CD4-positive, alpha-beta T cell treated with Interleukin-17A for 1 hour (primary cell): ENCODE results near the gene DNAJB13.
A peak's percentile ranks its signal among the peaks of the same experiment; 100 is the strongest.

Experiments
- DNase-seq: peaks from one replicate; pipeline ENCODE4 v3.0.0-alpha.2; 2020

DNAJB13 gene

DNA sequence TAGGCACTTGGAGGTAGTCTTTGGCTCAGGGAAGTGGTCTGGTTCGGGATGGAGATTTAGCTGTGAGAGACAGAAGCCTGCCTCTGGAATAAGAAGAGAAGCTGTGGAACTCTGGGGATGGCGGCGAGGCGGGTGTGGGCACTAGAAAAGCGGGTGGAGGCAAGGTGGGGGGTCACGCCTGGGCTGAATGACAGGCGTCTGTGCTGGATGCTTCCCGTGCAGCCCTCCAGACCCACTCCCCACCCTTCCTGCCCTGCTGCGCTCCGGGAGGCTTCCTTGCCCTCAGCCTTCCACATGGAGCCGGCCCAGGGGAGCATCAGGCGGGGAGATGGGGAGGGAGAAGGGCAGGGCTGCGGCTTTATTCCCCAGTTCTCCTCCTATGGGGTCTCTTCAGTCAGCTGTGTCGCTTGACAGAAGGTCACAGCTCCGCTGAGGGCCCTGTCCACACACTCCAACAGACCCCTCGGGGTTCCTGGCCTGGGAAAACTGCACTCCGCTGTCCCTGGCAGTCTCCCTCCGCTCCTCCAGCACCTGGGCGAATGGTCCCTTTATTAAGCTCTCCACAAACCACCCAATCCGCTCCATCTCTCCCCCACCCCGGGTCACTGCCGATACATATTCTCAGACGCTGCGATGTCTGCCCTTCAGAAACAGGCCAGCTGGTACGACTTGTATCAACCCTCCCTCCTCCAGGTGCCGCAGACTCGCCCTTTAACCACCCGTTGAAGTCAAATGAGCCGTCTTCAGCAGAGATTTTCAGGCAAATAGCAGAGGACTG is 6.2 kb downstream of the DNAJB13 start:
- DNase-seq = no peak

DNA sequence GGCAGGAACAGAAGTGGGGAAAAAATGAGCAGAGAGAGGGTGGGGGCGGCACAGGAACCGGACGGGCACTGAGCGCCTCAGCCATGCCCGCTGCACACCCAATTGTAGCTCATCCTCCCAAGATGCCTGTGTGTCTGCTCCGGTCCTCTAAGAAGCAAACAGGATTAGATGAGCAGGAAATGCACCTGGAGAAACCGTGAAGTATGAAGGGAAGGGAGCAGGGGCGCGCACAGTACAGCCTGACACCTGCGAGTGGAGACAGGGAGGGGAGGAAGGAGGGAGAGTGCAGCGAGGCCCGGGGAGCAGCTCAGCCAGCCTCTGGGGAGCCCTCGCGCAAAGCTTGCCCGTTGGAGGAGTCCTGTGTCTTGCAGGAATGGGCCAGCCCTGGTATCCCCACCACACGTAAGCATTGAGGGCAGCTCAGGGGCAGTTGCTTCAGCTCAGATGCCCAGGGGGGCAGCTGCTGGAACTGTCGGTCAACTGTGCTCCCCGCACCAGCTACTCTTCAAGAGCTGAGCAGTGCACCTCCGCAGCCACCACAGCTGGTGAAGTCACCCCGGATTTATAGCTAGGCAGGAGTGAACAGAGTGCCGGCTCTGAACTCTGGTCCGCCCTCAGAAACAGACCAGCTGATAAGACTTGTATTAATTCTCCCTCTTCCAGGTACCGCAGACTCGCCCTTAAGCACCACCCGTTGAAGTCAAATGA is 7.0 kb downstream of the DNAJB13 start:
- DNase-seq = no peak

DNA sequence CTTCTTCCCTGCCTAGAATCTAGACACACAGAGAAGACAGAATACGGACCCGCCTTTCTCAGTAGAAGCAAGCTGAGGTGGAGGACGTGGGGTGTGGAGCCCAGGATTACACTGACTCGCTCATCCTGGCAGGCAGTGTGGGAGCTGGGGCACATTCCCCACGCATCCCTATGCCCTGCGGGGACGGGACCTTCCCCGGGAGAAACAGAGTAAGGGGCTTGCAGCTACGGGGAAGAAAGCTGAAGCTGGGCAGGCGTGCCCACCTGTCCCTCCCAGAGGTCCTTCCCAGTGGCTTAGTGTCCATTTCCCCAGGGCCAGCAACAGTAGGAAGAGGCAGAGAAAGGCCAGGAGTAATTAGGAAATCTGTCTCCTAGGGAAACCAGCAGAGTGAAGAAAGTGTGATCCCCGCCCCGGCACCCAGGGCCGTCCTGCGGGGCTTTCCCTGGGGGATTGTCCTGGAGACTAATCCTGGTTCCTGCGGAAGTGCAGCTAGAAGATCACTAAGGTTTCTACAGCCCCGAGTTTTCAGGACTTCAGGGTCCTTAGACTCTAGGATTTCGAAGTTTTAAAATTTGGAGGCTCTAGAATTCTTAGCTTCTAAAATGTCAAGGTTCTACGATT is 7.8 kb downstream of the DNAJB13 start:
- no peak for DNase-seq

DNA sequence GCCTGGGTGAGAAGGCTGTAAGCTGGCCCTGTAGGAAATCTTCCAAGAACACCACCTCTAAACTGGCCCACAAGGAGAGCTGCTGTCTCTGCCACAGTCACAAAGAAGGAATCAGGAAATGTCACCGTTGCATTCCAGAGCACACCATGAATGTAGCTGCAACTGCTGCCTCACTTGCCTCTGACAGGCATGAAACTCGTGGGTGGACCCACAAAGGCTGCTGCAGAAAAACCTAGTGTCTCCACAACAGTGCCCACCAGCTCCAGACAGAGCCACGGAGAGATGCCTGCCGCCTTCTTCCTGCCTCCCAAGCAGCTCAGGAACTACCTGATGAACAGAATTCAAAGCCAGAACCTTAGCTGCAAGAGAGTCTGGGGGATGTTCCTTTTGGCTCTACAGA is 10.5 kb downstream of the DNAJB13 start:
- DNase-seq = no peak

DNA sequence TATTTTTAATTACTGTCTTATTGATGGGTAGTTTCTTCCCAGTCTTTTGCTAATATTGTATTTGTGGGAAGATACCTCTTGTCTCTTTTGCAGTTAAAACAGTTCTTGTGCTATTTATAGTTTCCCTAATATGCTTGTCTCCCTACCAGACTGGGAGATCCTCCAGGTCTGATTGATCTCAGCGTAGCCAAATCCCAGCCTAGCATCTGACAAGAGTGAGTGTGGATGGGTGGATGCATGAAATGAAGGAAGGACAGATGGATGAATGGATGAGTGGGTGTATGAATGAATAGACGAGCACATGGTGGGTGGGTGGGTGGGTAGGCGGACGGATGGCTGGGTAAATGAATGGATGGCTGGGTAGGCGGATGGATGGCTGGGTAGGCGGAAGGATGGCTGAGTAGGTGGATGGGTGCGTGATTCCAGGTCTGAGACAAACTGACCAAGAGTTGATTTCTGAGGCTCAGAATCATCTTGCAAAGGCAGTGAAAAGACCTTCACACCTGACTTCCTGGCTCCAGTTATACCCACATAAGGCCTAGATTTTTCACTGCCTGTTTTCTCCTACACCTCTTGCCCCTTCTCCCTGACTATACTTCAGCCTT is 11.4 kb downstream of the DNAJB13 start:
- DNase-seq = no peak

DNA sequence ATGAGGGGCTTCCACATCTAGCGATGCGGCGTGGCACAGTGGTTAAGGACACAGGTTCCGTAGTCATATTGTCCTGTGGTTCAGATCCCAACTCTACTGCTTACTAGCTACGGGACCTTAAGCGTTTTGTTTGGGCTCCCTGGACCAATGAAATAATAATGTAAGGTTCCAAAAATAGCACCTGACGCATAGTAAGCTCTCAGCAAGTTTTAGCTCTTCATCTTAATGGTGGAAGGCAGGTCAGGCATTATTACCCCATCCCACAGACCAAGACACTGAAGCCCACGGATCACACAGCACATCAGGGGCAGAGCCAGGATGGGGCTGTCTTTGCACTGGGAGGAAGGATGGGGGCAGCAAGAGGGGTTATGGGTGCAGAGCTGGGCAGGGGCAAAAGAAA is 13.0 kb downstream of the DNAJB13 start:
- no peak for DNase-seq

DNA sequence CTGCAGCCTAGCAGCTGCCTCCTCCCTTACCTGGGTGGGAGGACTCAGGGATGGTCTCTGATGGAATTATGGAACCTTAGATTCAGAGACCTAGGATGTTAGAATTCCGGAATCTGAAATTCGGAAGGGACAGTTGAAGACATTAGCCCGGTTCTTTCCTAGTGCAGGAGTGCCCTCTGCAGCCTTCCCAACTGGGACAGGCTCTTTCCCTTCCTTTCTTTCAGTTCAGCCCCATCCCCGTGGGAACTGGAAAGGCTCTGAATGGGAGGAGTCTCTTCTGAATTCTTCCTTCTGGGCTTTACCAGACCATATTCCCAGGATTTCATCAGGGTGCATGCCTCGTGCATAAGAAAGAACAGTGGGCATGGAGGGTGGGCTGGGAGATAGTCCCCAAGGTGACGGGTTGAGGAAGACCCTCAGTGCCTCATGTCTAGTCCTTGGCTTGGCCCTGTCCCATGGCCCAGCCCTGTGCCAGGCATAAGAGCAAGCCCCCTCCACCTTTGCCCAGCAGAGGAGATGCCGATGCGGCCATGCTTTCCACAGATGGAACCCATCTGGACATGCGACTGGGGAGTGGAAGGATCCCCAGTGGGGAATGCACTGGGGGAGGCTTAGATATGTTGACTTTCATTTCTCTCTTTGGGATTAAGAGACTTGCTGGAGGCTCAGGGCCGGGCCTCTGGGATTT is 14.4 kb downstream of the DNAJB13 start:
- no peak for DNase-seq

DNA sequence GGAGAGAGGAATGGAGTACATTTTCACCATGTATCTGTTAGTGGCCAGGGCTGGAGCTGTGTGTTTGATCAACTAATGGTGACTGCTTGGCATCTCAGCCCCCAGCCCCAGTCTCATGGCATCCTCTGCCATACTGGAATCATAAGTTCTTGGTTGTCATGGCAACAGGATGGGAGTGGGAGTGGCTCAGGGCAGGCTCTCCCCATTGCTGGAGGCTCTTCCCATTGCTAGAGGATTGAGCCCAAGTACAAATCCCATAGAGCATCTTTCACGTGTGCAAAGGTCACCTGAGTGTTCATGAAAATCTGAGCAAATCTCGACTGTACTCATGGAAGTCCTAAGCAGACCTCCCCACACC is 14.9 kb downstream of the DNAJB13 start:
- no peak for DNase-seq

DNA sequence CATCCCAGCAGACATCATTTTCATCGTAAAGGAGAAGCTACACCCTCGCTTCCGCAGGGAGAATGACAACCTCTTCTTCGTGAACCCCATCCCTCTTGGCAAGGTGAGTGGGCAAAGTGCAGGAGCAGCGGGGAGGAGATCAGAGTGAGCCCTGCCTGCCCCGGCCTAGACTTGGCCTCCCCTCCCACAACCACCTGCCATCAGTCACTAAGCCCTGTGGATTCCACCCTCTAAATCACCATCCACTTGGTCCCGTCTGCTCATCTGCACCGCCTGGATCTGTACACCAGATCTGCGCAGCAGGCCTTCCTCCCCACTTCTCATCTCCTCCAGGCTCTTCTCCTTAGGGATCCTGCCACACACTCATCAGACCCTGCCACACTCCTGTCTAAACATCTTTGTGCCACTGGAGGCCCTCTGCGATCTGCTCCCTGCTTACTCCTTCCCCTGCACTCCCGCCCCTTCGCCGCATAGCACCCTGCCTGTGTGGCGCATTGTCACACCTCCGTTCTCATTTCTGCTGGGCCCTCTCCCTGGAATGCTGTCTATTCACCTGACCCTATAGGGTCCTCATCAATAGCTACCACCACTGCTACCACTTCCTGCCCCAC is 17.6 kb downstream of the DNAJB13 start:
- DNase-seq = no peak

DNA sequence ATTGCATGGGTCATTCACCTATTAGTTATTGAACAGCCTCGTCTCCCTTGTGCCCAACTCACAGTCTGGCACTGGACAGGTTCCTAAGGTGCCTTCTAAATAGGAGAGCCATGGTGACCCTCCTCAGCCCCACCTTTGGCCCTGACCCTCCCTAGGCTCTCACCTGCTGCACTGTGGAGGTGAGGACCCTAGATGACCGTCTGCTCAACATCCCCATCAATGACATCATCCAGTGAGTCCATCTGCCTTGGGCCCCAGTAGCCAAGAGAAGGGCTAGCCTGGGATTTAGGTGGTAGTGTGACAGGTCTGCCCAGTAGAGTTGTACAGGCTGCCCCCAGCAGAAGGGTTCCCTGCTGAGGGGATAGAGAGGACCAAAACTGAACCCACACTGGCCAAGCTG is 18.3 kb downstream of the DNAJB13 start:
- DNase-seq = peak; percentile 33

DNA sequence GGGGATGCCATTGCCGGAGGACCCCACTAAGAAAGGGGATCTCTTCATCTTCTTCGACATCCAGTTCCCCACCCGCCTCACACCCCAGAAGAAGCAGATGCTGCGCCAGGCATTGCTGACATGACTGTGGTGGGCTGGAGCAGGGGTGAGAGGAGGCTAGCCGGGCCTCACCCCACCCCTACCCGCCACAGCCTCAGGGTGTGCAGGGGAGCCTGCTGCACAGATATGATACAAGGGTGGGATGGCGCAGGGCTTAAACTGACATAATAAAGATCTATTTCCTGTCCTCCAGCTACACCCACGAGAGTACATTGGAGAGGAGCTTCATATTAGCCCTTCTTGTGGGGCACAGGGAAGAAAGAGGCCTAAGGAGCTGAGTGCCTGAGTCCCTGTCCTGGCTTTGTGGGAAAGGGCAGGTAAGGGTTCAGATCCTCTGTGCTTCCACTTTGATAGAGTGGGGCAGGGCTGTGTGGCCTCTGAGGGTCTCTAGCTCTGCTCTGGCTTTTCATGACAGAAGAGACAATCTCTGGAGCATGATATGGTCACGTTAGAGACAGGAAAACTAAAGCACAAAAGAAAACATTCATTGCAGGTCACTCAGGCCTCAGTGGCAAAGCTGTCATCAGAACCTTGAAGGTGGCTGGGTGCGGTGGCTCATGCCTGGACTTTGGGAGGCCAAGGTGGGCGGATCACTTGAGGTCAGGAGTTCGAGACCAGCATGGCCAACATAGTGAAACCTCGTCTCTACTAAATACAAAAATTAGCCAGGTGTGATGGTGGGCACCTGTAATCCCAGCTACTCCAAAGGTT is 19.4 kb downstream of the DNAJB13 start:
- DNase-seq = peak; percentile 65

DNA sequence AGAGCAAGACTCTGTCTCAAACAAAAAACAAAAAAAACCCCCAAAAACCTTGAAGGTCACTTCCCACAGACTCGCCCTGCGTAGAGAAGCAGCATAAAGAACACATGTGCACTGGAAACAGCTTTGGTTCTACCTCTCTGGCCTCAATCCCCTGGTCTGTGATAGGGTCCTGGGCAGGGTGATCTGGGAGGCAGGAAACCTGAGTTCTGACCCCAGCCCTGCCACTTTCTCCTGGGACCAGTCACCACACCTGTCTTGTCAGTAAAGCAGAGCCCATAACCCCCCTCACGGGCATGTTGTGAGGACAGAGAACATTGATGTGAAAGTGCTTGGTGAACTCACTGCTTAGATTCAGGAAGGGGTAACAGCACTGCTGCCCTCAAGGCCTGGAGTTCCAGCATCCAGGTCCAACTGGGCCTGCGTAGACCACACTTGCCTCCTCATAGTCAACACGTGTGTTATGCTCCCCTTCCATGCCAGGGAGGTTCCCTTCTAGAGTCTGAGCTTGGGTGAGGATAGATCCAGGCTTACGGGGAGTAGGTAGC is 20.4 kb downstream of the DNAJB13 start:
- peak; percentile 53 for DNase-seq

DNA sequence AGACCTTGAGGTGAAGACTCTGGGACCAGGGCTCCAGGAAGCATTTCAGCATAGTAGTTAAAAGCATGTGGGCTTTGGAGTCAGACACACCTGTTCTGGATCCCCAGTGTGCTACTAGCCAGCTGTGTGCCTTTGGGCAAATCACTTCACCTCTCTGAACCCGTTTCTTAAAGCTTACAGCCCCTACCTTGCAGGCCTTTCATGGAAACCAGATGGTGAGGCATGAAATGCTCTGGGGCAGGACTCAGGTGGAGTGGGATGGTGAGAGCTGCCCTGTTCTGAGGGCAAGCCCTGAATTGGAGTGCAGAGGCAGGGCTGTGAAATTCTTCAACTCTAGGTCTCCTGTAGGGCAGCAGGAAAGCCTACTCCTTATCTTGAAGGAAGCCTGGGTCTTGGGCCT is 21.4 kb downstream of the DNAJB13 start:
- DNase-seq = peak; percentile 44

DNA sequence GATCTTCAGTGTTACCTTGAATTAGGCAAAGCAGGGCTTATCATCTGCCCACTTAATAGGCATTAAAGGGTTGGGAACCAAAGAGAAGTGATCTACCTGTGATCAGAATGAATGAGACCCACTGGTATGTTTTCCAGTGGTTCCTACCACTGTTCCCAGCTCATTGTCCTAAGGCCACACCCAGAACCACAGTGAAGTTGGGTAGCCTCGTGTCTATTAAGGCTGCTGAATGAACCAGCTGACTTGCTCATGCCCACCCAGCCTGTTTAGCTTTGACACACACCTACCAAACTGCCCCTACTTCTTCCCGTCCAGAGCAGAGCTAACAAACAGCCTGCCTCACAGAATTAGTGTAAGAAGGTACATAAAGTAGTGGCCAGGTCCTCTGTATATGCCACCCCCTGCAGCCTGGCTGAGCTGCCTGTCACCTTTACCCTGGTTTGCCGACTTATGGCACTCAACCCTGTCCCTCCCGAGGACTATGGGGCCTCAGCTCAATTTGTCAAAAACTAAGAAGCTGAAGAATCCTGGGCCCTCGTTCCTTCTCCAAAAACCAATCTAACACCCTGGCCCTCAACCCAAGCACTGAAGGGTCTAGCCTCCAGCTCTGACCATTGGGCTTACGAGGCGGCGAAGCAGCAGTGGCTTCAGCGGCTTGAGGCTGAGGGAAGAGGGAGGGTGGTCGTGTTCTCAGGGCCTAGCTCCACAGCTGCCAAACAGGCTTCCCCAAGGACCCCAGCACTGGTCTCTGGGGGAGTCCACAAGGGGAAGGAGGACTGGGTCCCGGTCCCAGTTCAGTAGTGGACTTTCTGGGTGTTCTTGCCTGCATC is 22.0 kb downstream of the DNAJB13 start:
- peak; percentile 42 for DNase-seq

DNA sequence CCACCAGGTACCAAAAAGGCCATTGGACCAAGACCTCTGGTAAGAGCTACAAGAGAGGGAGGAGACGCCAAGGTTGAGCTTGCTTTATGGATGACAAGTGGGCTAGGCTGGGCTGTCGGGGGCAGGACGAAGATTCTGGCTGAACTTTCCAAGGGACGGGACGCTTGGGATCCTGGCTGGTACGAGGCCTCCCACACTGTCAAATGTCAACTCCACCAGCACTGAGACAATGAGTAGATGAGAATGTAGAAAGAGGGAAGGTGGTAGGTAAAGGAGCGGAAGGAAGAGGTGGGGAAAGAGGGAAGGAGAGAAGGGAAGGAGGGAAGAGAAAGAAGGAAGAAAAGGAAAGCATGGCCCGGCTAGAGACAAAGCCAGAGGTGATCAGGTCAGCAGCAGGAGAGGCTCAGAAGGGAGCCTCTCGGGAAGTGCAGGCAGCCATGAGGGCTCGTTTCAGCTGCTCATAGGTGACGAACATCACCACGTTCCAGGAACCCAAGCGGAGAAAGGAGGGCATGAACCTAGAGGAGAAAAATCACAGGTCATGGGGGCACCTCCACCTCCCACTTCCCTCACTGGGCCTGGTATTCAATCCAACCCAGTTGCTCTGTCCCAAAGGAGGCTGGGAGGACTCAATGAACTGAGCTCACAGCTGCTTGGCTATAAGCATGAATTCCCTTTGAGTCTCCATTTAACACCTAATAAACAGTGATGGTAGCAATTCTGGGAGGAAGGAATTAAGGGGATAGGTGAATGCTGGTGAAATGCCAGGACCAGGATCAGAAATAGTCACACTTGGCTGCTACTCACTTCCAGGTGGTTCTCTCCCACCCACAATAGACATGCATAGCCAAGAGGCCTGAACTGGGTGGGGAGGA is 24.0 kb downstream of the DNAJB13 start:
- peak; percentile 34 for DNase-seq

DNA sequence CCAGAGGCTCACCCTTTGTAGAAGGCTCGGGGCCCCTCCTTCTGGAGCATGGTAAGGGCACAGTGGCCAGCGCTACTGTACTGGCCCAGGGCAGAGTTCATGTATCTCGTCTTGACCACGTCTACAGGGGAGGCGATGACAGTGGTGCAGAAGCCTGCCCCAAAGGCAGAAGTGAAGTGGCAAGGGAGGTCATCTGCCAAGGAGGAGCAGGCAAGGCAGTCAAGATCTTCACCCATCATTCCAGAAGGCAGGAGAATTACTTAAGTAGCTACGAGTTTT is 24.6 kb downstream of the DNAJB13 start:
- DNase-seq = no peak

DNA sequence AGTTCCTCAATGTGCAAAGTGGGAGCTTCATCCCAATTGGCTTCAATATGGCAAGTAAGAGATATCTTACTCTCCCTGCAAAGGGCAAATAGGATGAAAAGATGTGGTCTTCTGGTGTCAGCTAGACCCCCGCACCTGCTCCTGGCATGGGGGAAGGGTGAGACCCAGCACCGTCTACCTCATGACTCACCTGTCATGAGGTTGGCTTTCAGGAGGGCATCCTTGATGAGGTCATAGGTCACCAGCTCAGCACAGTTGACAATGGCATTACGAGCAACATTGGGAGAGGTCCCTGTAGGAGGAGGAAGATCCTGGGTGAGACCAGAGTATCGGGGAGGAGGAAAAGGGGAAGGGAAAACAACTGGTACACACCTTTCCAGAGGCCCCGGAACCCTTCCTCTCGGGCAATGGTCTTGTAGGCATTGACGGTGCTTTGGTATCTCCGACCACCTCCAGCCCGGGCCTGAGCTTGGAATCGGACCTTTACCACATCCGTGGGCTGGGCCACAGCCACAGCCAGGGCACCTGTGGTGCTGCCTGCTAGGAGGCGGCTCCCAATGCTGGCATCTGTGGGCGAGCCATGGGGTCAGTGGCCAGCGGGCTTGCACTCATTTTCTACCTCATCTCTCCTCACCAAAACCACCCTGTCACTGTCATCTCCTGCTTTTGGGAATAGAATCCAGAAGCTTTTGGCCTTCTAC is 25.8 kb downstream of the DNAJB13 start:
- no peak for DNase-seq

DNA sequence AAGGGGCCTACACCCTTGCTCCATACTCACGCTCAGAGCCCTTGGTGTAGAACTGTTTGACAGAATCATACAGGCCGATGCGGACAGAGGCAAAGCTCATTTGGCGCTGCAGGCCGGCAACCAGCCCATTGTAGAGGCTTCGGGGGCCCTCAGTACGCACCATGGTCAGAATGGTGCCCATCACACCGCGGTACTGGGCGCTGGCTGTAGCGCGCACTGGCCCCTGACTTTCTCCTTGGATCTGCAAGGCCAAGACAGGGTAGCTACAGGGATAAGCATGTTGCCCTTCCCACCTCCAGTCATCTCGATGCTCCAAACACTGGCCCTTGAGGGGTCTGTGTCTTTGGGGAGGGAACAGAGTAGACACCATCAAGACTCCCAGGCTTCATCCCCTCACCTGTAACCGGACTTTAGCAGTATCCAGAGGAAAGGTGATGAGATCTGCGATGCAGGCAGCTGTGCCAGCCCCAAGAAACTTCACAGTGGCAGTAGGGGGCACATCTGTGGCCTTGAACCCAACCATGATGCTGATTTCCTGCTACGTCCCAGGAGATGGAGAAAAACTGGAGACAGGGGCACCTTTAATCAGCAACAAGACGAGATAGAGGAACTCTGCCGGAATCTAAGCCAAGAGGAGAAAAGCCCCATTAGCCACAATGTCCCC is 27.2 kb downstream of the DNAJB13 start:
- no peak for DNase-seq
